Astrocyte of the hippocampus (primary cell): ENCODE measurements around the gene KRT85.
"Not testable (repeated sequence)": the region's sequence is repeated elsewhere in the genome, so short reads cannot be mapped to it uniquely, and the experiment has no call there.

ENCODE experiments used
- DNase-seq: peaks from one replicate; pipeline ENCODE4 v3.0.0; 2011; ENCODE audit warnings: low read depth, low spot score

The KRT85 gene

DNA sequence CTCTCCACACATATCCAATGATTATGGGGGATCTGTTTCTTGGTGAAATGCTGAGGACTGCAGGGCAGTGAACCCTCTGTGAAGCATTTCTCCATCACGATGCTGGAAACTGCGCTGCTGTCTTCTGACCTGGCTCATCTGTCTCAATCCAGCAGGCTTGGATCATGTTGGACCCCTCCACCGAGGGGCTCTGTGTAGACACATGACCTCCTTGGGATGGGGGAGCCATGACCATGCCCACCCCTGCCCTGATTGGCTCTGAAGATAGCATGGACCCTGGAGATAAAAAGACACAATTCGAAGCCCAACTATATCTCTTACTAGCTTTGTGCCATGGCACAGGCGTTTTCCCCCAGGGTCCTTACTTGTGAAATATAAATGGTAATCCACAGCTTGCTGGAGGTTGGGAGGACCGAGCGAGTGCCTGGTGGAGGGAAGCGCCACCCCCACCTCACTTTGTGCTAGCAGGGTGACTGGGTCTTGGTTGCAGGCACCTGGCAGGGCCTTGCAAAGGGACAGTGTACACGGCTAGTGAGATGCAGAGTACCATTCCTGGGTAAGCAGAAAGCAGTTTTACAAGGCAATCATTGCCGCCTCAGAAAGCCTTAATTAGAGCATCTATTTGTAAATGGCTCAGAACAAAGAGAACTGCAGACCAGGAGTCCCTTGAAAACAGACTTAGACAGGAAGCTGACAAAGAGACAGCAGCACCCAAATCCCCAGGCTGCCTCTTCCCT, 43.7 kb downstream of the KRT85 start:
- DNase-seq: no peak

DNA sequence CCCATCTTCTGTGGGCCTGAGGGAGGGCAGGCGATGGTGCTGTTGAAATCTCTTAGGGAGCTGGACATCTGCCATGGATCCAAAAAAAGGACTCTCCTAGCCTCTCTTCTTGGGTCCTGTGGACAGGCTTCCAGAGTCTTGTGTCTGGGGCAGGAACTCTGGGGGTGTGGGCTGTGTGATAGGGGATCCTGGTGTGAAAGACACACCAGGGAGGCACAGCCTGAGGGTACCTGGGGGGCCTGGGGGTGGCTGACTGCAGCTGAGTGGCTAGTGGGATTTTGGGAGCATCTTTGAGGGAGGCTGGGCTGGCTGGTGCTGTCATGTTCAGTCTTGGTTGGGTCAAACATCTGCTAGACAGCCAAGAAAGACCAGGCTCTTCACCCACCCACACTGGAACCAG, 44.3 kb downstream of the KRT85 start:
- DNase-seq: no peak

GRCh38 chr12:52322069-52322468, 45.2 kb downstream of the KRT85 start:
- DNase-seq: no peak

- DNase-seq: peak; percentile 13
Measured at GRCh38 chr12:52321418-52321817, 45.9 kb downstream of the KRT85 start.

GRCh38 chr12:52320784-52321400, 46.4 kb downstream of the KRT85 start, which contains the start of gene KRT83:
Gene KRT83 (minus strand): TSS chr12:52321398. CDS start chr12:52321335, 63 bp downstream.
- no peak for DNase-seq

GRCh38 chr12:52319097-52319496, 48.2 kb downstream of the KRT85 start:
- no peak for DNase-seq

GRCh38 chr12:52318241-52318990, 48.9 kb downstream of the KRT85 start:
- DNase-seq: no peak

GRCh38 chr12:52317468-52318052, 49.7 kb downstream of the KRT85 start:
- DNase-seq: no peak

DNA sequence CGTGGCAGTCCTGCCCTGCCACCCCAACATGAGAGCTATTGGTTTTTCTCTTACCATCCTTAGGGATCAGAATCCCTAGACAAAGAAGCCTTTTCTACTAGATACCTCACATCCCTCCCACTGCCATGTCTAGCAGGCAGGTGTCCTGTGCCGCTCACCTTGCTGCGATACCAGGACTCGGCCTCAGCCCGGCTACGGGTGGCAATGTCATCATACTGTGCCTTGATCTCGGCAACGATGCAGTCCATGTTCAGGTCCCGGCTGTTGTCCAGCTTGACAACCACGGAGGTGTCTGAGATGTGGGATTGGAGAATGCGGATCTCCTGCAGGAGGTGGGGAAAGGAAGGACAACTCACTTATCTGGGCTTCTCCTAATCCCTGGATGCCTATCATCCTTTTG, 50.6 kb downstream of the KRT85 start:
- DNase-seq: no peak

- DNase-seq: no peak
Measured at GRCh38 chr12:52316290-52316689, 51.0 kb downstream of the KRT85 start.

GRCh38 chr12:52315721-52316120, 51.6 kb downstream of the KRT85 start:
- not testable (repeated sequence) for DNase-seq

GRCh38 chr12:52314511-52314910, 52.8 kb downstream of the KRT85 start:
- no peak for DNase-seq

- DNase-seq: no peak
Measured at GRCh38 chr12:52313926-52314325, 53.4 kb downstream of the KRT85 start.

- DNase-seq: no peak
Measured at GRCh38 chr12:52313461-52313860, 53.8 kb downstream of the KRT85 start.

DNA sequence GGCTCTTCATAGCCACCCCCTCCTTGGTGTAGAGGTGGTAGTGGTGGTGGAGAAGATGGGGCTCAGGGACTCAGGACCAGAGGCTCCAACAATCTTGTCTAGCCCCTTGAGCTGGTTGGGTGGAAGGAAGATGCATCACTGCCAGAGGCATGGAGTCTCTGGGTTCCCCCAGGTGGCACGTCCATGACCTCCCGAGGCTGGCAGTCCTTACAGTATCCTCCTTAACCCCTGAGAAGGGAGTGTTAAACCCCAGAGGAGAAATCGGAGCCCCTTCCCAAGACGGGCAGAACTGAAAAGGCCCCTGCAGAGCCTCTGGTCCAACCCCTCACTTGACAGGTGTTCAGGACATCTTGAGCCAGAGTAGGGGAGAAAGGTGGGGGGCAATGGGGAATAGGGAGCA, 55.2 kb downstream of the KRT85 start:
- no peak for DNase-seq

DNA sequence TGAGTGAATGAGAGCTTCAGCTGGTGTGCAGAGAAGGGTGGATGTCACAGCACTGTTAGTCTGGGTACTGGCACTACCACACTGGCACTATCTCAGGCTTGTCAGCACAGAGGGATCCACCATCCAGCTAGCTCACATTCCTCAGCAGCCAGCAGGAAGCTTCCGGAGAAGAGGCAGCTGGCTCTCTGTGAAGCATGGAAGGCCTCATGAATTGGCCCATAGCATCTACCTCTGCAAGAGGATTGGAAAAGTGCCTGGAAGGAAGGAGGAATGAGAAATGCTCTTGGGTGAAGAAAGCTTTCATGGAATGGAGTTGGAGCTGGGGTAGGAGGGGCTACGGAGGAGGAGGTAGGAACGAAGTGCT, 56.0 kb downstream of the KRT85 start:
- no peak for DNase-seq

DNA sequence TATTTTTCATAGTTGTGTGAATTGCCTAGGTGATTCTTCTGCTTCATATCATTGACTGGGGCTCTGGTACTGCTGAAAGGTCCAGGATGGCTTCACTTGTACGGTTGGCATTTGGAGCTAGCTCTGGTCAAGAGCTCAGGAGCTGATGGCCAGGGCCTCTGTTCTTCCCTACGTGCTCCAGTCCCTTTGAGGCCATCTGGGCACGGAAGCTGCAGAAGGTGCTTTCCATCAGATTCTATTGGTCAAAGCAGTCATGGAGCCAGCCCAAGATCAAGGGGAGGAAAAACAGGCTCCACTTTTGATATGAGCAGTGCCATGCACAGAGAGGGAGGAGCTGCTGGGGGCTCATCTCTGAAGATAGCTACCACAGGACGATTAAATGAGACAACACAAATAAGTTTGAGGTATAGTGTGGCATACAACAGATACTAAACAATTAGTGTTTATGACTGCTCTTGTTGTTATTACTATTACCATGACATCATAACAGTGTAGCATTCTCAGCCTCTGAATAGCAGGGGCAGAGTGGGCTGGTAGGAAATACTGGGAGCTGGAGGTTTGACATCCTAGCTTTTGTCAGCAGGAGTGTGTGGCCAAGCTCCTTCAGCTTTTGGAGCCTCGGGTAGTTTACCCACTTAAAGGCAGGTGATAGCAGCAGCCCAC, 56.5 kb downstream of the KRT85 start:
- peak; percentile 23 for DNase-seq
